ENCODE data around the gene DRAP1. TPM values are rescaled to one million over a fixed set of nuclear protein-coding genes. Genes with fewer than 3 reads are reported as not detected.

DRAP1 gene
- total RNA-seq, 1 experiment from 2014 or later, result 66.2 TPM

DNA sequence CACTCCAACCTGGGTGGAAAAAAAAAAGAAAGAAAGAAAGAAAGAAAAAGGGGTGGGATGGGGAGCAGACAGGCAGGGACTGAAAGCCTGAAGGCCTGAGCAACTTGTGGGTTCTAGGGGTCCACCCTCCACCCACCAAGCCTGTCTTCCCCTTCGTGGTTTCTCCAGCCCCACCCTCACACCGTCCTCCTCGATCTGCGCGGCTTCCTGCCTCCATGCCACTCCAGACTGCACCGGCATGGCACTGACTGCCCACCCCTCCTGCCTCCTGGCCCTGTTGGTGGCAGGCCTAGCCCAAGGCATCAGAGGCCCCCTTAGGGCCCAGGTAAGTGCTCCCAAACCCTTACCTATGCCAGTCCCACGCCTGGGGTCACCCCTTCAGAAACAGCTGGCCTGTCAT, 39.6 kb upstream of the DRAP1 start, which contains the start of gene CTSW:
Gene CTSW (plus strand): TSS at position 221 of the 400 bp plus-strand sequence. CDS start 18 bp downstream, at position 239.
- Histone ChIP-seq H3K27ac (ENCODE audit: low read length) (no peak within 1 kb of the TSS), H3K9me3 (ENCODE audit: low read length) (no peaks in the 10 kb centered on the region), H2AFZ (ENCODE audit: low read length) (no peak within 1 kb of the TSS), H3K9me2 (replicated peaks; ENCODE audit: insufficient read depth, low read length) (no peaks in the 10 kb centered on the region), H3K36me3 (ENCODE audit: insufficient read depth, low read length) (peaks cover 15% of the 10 kb centered on the region), H3K4me3 (ENCODE audit: low read length) (no peak within 1 kb of the TSS), H3K9ac (ENCODE audit: low read length) (no peak within 1 kb of the TSS), H3K27me3 (ENCODE audit: low read length) (no peaks in the 10 kb centered on the region), H3K4me2 (ENCODE audit: low read depth, low read length, poor library complexity, severe bottlenecking) (no peak within 1 kb of the TSS), H4K20me1 (ENCODE audit: insufficient read depth, low read depth, low read length) (no peaks in the 10 kb centered on the region; the same call in 1 of the 2 replicates), H3K4me1 (ENCODE audit: low read length) (peaks cover 3% of the 10 kb centered on the region; the same call in 1 of the 2 replicates), H3K79me2 (ENCODE audit: low read length) (no peaks in the 10 kb centered on the region)
- DNase-seq, result no peak

DNA sequence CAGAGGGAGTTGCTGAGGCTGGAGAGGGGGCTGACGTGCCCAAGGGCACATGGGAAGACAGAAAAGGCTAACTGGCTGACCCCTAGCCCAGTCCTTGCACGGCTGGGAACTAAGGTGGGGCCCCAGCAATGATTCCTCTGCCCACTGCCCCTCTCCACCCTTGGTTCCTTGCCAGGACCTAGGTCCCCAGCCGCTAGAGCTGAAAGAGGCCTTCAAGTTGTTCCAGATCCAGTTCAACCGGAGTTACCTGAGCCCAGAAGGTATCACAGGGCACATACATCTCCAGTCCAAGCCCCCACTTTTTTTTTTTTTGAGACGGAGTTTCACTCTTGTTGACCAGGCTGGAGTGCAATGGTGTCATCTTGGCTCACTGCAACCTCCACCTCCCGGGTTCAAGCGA, 39.2 kb upstream of the DRAP1 start:
- H3K4me3 ChIP-seq (ENCODE audit: low read length), result no peak overlapping the region
- no peaks in the 10 kb centered on the region; the same call in 1 of the 2 replicates for H4K20me1 ChIP-seq (ENCODE audit: insufficient read depth, low read depth, low read length)
- peaks cover 7% of the 10 kb centered on the region for H3K4me1 ChIP-seq (ENCODE audit: low read length)
- no peak overlapping the region for H2AFZ ChIP-seq (ENCODE audit: low read length)
- H3K9me3 ChIP-seq (ENCODE audit: low read length), result no peaks in the 10 kb centered on the region
- H3K4me2 ChIP-seq (ENCODE audit: low read depth, low read length, poor library complexity, severe bottlenecking), result no peak overlapping the region
- no peak overlapping the region for H3K27ac ChIP-seq (ENCODE audit: low read length)
- no peaks in the 10 kb centered on the region for H3K9me2 ChIP-seq (replicated peaks; ENCODE audit: insufficient read depth, low read length)
- no peak for DNase-seq
- H3K79me2 ChIP-seq (ENCODE audit: low read length), result no peaks in the 10 kb centered on the region
- no peak overlapping the region for H3K9ac ChIP-seq (ENCODE audit: low read length)
- H3K36me3 ChIP-seq (ENCODE audit: insufficient read depth, low read length), result peaks cover 15% of the 10 kb centered on the region
- H3K27me3 ChIP-seq (ENCODE audit: low read length), result no peaks in the 10 kb centered on the region

DNA sequence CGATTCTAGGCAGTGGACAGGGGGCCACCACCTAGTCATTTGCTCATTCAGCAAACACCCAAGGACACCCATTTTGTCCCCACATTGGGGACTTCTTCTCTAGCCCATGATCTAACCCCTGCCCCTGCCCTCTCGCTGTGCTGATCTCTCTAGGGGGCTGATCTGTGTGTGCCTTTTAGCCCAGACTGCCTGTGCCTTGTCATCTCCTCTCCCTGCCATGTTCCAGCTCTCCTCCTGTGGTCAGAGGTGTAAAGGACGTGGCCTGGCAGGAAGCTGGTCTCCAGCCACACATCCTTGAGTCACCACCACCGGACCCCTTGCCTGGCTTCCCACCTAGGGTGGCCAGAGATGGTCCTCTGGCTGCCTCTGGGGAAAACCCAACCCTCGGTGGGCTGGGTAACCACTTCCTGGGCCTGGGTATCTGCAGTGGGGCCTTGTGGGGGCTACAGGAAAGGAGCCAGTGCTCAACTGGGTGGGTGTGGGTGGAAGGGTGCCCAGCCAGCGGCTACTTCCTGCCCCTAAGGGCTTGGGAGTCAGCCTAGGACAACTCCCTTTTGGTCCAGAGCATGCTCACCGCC, 38.3 kb upstream of the DRAP1 start:
- Histone ChIP-seq H3K9me3 (ENCODE audit: low read length) (no peaks in the 10 kb centered on the region), H3K79me2 (ENCODE audit: low read length) (no peaks in the 10 kb centered on the region), H3K4me3 (ENCODE audit: low read length) (no peak overlapping the region), H3K36me3 (ENCODE audit: insufficient read depth, low read length) (peaks cover 19% of the 10 kb centered on the region), H3K9me2 (replicated peaks; ENCODE audit: insufficient read depth, low read length) (no peaks in the 10 kb centered on the region), H3K4me1 (ENCODE audit: low read length) (peaks cover 14% of the 10 kb centered on the region), H3K27me3 (ENCODE audit: low read length) (no peaks in the 10 kb centered on the region), H3K27ac (ENCODE audit: low read length) (no peak overlapping the region), H3K9ac (ENCODE audit: low read length) (no peak overlapping the region), H2AFZ (ENCODE audit: low read length) (no peak overlapping the region), H3K4me2 (ENCODE audit: low read depth, low read length, poor library complexity, severe bottlenecking) (no peak overlapping the region), H4K20me1 (ENCODE audit: insufficient read depth, low read depth, low read length) (no peaks in the 10 kb centered on the region; the same call in 1 of the 2 replicates)
- DNase-seq, result no peak

- H3K4me2 ChIP-seq (ENCODE audit: low read depth, low read length, poor library complexity, severe bottlenecking), result no peak overlapping the region
- H3K9me3 ChIP-seq (ENCODE audit: low read length), result no peaks in the 10 kb centered on the region
- H3K9ac ChIP-seq (ENCODE audit: low read length), result no peak overlapping the region
- no peak overlapping the region for H3K4me3 ChIP-seq (ENCODE audit: low read length)
- no peak overlapping the region for H2AFZ ChIP-seq (ENCODE audit: low read length)
- H4K20me1 ChIP-seq (ENCODE audit: insufficient read depth, low read depth, low read length), result no peaks in the 10 kb centered on the region; the same call in 1 of the 2 replicates
- H3K4me1 ChIP-seq (ENCODE audit: low read length), result peaks cover 27% of the 10 kb centered on the region
- H3K79me2 ChIP-seq (ENCODE audit: low read length), result peaks cover 13% of the 10 kb centered on the region
- H3K27me3 ChIP-seq (ENCODE audit: low read length), result no peaks in the 10 kb centered on the region
- no peak overlapping the region for H3K27ac ChIP-seq (ENCODE audit: low read length)
- DNase-seq, result no peak
- H3K9me2 ChIP-seq (replicated peaks; ENCODE audit: insufficient read depth, low read length), result no peaks in the 10 kb centered on the region
- H3K36me3 ChIP-seq (ENCODE audit: insufficient read depth, low read length), result peaks cover 25% of the 10 kb centered on the region
These were observed 36.8 kb upstream of the DRAP1 start for GRCh38 chr11:65882120-65883057.

DNA sequence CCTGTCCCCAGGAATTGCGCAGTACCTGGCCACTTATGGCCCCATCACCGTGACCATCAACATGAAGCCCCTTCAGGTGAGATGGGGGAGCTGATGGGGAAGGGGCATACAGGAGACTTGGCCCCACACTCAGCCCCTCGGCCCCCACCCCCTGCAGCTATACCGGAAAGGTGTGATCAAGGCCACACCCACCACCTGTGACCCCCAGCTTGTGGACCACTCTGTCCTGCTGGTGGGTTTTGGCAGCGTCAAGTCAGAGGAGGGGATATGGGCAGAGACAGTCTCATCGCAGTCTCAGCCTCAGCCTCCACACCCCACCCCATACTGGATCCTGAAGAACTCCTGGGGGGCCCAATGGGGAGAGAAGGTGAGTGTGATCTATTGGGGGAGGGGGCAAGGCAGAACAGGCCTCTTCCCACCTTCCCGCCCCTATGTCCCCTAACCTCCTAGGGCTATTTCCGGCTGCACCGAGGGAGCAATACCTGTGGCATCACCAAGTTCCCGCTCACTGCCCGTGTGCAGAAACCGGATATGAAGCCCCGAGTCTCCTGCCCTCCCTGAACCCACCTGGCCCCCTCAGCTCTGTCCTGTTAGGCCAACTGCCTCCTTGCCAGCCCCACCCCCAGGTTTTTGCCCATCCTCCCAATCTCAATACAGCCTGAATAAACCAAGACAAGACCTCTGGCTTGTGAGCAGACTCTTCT, 36.0 kb upstream of the DRAP1 start:
- Histone ChIP-seq H3K9ac (ENCODE audit: low read length) (no peak overlapping the region), H3K36me3 (ENCODE audit: insufficient read depth, low read length) (peaks cover 25% of the 10 kb centered on the region), H3K79me2 (ENCODE audit: low read length) (peaks cover 21% of the 10 kb centered on the region), H3K4me3 (ENCODE audit: low read length) (no peak overlapping the region), H3K4me1 (ENCODE audit: low read length) (peaks cover 29% of the 10 kb centered on the region), H4K20me1 (ENCODE audit: insufficient read depth, low read depth, low read length) (no peaks in the 10 kb centered on the region; the same call in 1 of the 2 replicates), H3K4me2 (ENCODE audit: low read depth, low read length, poor library complexity, severe bottlenecking) (no peak overlapping the region), H2AFZ (ENCODE audit: low read length) (no peak overlapping the region), H3K27me3 (ENCODE audit: low read length) (no peaks in the 10 kb centered on the region), H3K27ac (ENCODE audit: low read length) (no peak overlapping the region), H3K9me2 (replicated peaks; ENCODE audit: insufficient read depth, low read length) (no peaks in the 10 kb centered on the region), H3K9me3 (ENCODE audit: low read length) (no peaks in the 10 kb centered on the region)
- DNase-seq, result no peak

DNA sequence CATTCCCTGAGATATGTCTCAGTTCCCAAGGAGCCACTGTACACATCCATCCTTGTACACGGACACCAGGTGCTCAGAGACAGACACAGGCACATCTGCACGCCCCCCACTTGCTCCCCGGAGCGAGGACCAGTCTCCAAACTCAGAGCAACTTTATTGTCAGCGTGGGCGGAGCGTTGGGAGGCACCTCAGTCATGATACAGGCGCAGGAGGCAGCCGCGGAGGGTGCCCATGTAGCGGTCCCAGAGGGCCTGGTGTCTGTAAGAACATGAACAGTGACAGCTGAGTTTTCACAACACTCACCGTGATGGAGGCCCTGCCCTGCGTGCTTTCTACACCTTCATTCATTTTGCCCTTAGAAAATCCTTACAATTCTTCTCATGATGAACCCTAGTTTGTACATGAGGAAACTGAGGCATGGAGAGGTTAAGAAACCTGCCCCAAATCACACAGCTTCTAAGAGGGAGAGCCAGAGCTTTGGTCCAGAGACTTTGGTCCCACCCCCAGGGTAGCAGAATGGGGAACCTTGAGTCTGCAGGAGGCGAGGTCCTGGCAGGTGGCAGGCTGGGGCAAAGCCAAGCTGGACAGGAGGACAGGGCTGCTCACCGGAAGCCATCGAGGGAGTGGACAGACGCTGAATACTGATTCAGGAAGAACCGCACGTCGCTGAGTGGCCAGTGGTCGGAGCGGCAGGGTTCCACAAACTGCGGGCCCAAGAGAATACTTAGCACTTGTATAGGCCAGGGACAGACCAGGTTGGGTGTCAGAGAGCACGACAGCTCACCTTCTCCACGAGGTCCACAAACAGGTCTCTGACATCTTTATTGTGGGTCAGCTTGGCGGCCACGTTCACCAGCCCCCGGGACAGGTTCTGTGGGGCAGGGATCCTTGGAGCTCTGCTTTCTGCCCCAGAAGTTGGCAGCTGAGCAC, 35.2 kb upstream of the DRAP1 start:
- Histone ChIP-seq H3K9me3 (ENCODE audit: low read length) (no peaks in the 10 kb centered on the region), H3K27ac (ENCODE audit: low read length) (no peak overlapping the region), H2AFZ (ENCODE audit: low read length) (no peak overlapping the region), H4K20me1 (ENCODE audit: insufficient read depth, low read depth, low read length) (no peaks in the 10 kb centered on the region; the same call in 1 of the 2 replicates), H3K27me3 (ENCODE audit: low read length) (no peaks in the 10 kb centered on the region), H3K4me2 (ENCODE audit: low read depth, low read length, poor library complexity, severe bottlenecking) (no peak overlapping the region), H3K4me1 (ENCODE audit: low read length) (peaks cover 35% of the 10 kb centered on the region), H3K9ac (ENCODE audit: low read length) (no peak overlapping the region), H3K36me3 (ENCODE audit: insufficient read depth, low read length) (peaks cover 25% of the 10 kb centered on the region), H3K9me2 (replicated peaks; ENCODE audit: insufficient read depth, low read length) (no peaks in the 10 kb centered on the region), H3K79me2 (ENCODE audit: low read length) (peaks cover 22% of the 10 kb centered on the region), H3K4me3 (ENCODE audit: low read length) (no peak overlapping the region)
- DNase-seq, result no peak

DNA sequence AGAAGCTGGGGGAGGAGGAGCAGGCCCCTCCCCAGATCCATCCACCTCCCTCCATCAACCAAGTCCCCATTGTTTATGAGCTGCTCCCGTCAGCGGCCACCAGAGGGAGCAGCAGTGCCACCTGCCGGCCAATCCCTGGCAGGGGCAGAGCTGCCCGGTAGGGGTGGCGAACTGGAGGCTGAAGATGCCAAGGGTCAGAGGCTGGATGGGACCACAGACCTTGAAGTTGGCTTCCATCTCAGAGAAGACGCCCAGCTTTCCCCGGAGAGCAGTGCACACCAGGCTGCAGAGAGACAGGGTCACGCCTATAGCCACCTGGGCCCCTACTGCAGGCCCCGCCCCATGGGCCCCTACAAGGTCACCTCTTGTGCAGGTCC, 34.5 kb upstream of the DRAP1 start:
- Histone ChIP-seq H3K9me2 (replicated peaks; ENCODE audit: insufficient read depth, low read length) (no peaks in the 10 kb centered on the region), H2AFZ (ENCODE audit: low read length) (no peak overlapping the region), H3K79me2 (ENCODE audit: low read length) (peaks cover 22% of the 10 kb centered on the region), H3K9me3 (ENCODE audit: low read length) (no peaks in the 10 kb centered on the region), H3K27ac (ENCODE audit: low read length) (no peak overlapping the region), H3K36me3 (ENCODE audit: insufficient read depth, low read length) (peaks cover 25% of the 10 kb centered on the region), H3K27me3 (ENCODE audit: low read length) (no peaks in the 10 kb centered on the region), H3K4me3 (ENCODE audit: low read length) (no peak overlapping the region), H3K4me1 (ENCODE audit: low read length) (peaks cover 41% of the 10 kb centered on the region), H4K20me1 (ENCODE audit: insufficient read depth, low read depth, low read length) (no peaks in the 10 kb centered on the region; the same call in 1 of the 2 replicates), H3K4me2 (ENCODE audit: low read depth, low read length, poor library complexity, severe bottlenecking) (no peak overlapping the region), H3K9ac (ENCODE audit: low read length) (no peak overlapping the region; the same call in 1 of the 2 replicates)
- DNase-seq, result peak; percentile 92
